HG02571 (cell line): ENCODE data around the gene DUSP2.

Experiments used
- ATAC-seq: cut with Tn5 transposase; IDR thresholded peaks from one replicate; pipeline ENCODE4 v1.9.1; 2021; ENCODE audit warnings: mild to moderate bottlenecking, moderate library complexity; ENCODE audit not compliant: unreplicated experiment

The DUSP2 gene

DNA sequence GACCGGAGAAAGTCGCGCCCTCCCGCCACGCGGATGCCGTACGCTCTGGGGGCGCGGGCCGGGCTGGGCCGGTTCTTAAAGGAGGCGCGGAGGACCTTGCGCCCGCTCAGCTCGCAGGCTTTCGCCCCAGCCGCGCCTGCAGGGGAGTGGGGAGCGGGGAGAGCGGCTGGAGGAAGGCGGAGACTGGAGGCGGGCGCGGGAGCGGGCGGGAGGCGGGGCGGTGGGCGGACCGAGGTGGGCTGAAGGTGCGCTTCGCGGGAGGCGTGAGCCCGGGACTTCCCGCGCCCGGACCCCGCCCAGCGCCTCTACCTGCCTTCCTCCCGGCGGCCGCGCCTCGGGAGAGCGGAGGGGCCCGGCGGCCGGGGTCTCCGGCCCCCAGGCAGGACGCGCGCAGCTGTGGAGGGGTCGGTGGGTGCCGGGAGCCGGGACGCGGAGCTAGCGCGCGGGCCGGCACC is 28.8 kb downstream of the DUSP2 start, which contains the start of gene ADRA2B:
ADRA2B (minus strand) TSS at position 148 of the 455 bp plus-strand sequence. CDS start 422 bp downstream, outside the sequence.
- peak; percentile 41 for ATAC-seq

DNA sequence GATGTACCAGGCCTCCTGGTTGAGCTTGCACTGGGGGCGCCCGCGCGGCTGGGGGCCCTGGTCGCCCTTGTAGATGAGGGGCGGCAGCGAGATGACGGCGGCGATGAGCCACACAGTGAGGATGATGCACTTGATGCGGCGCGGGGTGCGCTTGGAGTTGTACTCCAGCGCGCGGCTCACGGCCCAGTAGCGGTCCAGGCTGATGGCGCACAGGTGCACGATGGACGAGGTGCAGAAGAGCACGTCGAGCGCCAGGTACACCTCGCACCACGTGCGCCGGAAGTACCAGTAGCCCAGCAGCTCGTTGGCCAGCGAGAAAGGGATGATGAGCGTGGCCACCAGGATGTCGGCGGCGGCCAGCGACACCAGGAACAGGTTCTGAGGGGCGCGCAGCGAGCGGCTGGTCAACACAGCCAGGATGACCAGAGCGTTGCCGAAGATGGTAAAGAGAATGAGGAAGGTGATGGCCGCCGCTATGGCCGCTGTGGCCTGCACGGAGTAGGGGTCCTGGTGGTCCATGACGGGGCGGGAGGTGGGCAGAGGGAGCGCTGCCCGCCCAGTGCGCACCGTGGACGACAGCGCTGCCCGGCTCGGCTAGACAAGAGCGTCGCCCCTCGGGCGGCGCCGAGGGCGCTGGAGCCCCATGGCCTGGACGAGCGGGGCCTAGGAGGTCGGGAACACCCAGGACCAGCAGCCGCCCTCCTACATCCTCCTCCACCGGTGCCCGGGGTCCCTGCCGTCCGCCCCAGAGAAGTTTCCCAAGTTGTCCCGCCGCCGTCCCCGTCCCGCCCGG is 29.4 kb downstream of the DUSP2 start:
- no peak for ATAC-seq

DNA sequence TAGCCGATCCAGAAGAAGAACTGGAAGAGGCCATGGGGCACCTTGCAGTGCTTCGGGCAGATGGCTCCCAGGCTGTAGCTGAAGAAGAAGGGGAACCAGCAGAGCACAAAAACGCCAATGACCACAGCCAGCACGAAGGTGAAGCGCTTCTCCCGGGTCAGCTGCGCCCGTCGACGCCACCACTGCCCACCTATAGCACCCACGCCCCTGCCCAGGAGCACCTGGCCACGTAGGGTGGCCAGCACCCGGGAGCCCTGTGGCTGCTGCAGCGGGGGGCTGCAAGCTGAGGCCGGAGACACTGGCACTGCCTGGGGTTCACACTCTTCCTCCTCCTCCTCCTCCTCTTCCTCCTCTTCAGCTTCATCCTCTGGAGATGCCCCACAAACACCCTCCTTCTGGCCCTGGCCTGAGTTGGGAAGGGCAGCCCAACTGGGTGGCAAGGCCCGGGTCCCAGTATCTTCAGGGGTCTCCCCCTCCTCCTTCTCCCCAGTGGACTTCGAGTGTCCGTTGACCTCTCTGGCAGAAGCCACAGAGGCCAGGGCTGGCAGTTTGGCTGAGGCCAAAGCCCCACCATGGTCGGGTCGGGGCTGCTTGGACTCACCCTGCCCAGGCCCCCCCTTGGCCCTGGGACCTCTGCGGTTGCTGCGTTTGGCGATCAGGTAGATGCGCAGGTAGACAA is 30.2 kb downstream of the DUSP2 start:
- ATAC-seq: no peak

DNA sequence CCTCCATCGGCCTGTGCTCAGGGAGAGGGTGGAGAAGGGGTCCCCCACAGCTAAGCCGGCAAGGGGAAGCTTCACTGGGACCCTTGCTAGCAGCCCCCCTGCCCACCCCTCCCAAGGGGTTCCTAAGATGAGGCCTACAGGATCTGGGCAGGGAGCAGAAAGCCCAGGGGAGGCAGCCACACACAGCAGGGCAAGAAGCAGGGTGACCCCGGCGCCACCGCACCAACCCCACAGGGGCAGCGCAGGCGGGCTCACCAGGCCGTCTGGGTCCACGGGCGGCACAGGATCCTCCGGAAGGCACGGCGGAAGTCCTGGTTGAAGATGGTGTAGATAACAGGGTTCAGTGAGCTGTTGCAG is 30.7 kb downstream of the DUSP2 start:
- ATAC-seq: no peak

DNA sequence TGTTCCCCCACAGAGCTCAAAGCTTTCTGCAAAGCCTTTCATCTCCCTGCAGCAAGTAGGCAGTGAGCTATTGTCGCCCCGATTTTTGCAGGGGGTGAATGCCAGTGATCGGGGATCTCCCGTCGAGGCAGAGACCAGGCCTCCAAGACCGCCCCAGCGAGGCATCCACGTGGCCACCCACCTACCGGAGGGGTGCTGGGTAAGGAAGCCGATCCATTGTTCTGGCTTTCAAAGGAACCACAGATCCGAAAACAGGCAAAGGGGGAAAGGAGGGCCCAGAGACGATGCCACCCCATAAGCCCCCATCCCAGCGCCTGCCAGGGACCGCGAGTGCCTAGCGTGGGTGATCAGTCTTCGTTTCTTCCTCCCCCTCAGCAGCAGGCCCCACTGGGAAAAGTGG is 31.3 kb downstream of the DUSP2 start:
- ATAC-seq: no peak

DNA sequence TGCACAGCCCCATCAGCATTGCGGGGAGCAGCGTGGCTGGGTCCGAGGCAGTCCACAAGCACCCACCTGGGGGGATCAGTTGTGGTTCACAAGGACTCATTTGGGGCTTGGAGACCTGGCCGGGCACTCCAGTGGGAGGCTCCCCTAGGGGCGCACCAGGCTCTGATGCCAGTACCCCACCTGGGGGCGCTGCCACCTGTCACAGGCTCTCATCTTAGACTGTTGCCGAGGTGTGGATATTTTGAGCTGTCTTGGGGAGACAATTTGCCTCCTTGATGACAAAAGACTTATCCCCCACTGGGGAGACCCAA is 31.9 kb downstream of the DUSP2 start:
- ATAC-seq: no peak

DNA sequence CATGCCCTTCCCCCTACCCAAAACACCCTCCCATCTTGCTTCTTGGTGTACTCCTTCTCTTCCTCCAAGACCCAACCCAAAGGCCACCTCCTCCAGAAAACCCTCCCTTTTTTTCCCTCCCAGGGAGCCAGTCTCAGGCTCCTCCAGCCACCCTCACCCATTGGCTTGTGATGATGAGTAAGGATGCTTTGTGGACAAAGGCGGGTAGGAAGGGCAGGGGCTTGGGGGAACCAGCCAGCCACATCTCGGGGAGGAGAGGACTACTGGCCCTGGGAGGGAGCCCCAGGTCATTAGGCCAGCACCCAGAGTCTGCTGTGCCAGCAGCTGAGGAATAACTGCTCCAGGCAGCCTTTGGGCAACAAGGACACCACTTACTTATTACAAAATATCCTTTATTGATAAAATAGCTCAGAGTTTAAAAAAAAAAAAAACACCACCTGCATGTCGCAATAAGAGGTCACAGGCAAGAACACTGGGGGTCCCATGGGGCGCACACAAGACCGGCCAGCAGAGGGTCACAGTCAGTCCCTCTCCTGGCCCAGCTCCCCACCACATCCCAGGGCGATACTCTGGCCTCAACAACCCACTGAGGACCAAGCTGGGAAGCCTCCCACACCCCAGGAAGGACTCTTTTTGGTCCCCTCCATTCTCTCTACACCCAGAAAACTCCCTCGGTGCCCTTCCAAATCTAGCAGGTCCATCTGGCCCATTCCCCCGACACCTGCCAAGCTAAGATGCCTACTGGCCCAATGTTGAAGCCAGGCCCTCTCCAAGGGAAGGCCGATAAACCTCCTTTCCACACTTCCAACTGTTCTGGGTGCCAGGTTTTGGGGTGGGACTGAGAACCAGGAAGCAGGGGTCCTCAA is 32.5 kb downstream of the DUSP2 start:
- no peak for ATAC-seq

DNA sequence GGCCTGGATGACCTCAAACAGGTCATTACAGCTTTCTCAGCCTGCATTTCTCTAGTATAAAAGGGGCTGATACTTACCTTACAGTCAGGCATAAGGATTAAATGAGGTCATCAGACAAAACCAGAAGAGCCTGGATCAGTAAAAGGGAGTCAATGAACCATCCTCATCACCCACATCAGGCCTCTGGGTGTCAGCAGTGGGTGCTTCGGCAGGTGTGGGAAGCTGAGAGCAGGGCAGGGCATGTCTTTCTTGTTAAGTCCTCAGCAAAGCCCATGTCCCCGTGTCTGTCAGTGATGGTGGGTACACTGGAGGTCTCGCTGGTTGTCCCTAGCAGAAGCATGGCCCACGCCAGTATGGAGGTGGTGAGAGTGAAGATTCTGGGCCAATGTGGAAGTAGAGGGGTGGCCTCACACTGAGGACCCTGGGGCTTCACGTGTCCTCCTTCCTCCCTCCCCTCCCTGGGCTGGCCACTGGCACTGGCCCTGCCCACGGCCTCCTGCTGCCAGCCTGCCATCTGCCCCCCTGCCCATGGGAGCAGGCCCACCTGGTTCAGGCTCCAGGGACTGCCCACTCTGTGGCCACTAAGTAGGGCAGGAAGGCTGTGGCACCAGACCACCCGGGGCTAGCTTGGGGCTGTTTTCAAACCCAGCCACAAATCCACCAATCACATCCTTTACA is 33.3 kb downstream of the DUSP2 start:
- ATAC-seq: no peak

DNA sequence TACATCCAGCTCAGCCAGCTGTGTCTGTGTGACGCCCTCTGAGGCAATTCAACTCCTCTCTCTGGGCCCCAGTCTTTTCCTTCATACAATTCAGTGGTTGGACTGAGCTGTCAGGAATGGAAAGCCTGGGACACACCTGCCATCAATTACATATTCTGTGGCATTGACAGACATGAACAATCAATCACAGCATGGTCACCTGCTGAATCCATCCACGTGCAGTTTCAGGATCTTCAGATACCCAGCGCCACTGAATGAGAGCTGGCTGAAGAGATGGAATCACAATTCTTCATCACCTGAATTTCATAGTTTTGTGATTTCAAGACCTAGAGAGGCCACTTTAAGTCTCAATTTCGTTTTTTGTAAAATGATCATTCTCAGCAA is 34.0 kb downstream of the DUSP2 start:
- no peak for ATAC-seq

DNA sequence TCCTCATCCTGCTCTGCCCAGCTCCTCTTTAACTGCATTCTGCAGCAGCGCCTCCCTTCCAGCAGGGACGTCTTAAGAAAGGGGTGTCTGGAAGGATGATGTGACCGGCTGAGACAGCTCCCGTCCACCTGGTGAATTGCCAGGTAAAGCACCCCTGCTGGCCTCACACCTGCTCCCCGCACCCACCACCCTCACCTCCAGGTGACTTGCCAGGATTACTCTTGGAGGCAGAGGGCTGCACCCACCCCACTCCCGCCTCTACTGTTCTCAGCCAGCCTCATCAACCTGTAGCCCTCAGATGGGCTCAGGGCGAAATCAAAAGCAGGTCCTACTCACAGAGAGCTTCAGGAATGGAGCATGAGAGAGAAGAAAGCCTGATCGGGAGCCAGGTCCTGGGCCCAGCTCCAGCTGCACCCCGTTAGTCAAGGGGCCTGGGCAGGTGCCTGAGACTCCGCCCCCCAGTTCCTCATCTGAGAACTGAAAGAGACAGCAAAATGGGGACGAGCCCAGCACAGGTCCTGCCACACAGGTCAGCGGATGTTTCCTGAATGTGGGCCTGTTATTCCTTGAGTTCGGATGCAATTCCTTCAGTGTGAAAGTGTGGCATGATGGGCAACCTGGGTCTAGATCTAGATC is 34.5 kb downstream of the DUSP2 start:
- no peak for ATAC-seq

DNA sequence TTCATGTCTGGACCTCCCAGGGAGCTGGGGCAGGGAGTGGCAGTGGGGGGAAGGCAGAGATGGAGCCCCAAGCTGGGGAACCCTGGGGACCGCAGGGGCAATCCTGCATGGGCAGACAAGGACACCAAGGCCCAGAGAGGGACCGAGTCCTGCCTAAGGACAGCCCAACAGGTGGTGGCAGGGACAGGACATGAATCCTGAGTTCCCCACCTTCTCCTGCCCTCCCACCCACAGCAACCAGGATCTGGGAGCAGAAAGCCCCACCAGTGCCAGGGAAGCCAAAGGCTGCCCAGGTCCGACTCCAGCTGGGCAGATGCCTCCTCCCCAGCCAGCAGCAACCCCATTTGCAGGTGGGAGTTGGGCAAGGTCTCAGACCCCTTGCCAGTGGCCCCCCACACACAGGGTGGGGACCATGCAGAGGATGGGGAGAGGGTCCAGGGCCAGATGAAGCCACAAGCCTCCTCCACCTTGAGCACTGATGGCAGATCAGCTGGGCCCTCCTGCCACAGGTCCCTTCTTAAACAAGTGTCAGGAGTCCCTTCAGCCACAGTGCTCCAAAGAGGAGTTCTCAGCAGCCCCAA is 35.2 kb downstream of the DUSP2 start:
- ATAC-seq: no peak

DNA sequence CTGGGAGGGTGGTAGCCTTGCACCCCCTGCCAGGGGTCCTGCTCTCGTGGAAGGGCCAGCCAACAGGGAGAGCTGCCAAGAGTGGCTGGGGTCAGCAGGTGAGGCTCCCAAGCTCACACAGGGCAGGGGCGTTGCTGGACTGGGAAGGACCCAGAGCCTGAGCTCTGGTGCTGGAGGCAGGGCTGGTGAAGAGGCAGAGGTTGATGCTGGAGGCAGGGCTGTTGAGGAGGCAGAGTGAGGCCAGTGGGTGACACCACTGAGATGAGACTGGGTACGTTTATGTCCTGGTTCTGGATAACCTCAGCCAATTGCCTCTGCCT is 35.9 kb downstream of the DUSP2 start:
- no peak for ATAC-seq

DNA sequence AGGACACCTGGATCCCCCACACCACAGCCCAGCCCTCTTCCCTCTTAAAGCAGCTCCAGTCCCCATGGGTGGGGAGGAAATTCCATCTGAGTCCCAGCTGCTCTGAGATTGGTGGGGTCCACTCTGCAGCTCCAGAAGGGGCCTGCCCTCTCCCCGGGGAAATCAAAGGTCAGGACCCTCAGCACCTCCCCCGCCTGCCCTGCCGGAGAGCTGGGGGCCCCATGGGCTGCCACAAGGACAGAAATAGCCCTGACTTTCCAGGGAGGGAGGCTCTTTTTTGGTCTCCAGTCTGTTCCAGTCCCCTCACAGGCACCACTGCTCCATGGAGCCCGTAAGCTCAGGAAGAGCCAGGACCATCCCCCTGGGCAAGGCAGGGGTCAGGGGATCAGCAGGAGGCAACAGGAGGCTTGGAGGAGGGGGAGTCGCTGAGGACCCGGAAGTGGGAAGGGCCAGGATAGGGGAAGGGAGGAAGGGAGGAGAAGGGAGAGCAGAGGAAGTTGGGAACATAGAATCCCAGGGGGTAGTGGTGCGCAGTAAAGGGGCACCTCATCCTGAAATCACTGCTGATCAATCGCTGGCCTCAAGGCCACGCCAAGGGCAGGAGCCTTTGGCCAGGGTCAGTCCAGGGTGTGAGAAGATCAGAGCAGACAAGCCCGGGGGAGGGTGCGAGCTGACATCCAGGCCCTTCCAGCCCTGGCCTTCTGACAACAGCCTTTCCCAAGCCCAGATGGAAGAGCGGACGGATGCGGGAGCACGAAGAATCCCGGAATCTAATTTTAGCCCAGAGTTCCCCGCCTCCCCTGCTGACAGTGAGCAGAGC is 36.5 kb downstream of the DUSP2 start:
- no peak for ATAC-seq

DNA sequence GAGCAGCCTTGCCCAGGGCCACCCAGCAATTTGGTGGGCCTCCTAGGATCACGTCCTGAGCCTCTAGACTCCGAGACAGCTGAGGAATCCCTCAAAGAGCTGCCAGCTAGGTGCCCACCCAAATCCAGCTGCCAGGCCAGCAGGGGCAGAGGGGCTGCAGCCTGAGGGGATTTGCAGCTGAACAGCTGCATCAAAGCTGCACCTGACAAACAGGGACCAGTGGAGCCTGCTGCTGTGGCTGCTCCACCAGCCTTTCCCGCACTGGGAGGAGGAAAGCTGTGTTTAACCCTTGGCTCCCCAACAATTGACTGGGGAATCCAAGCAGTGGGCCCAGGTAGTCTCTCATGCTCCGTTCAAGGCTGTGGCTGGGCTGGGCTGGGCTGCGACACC is 37.1 kb downstream of the DUSP2 start:
- ATAC-seq: no peak

DNA sequence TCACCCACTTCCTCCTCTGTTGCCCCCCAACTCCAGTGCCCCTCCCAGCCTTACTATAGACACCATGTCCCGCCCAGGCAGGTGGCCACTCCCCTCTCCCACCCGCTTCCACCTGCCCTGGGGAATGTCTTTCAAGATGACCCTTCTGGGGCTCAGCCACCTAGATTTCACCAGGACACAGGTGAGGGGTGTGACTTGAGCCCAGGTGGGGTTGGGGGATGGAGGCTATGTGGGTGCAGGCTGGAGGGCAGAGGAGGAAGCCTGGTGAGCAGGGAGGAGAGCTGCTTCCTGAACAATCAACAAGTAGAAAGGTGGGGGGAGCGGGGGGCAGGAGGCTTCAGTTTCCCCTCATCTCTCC is 37.6 kb downstream of the DUSP2 start:
- ATAC-seq: no peak

DNA sequence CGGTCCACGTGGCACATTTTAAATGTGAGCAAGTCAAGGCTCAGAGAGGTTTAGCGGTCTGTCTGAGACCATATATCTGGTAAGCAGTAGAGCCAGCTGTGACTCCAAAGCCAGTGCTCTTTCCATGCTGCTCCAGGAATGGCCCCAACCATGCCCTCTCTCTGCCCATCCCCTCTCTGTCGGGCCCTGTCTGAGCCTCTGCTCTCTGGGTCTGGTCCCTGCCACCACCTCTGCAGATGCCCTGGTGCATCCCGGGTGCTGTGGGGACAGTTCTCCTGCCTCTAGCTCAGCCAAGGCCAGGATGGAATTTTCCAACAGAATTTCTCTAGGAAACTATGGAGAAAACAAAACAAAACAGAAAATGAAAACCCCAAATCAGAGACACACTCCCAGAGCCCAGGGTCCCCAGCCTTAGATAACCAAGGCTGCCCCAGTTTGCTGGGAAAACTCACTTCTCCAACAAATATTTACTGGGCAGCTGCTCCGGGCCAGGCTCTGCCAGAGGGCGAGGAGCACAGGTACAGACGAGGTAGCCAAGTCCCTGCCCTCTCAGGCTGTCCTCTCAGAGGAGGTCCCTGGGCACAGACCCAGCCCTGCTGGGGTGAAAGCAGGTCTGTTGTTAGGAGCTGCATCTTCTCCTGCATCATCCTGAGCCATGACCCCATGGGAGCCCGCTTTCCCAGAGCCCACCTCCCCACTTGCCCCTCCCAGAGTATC is 38.1 kb downstream of the DUSP2 start:
- ATAC-seq: no peak

DNA sequence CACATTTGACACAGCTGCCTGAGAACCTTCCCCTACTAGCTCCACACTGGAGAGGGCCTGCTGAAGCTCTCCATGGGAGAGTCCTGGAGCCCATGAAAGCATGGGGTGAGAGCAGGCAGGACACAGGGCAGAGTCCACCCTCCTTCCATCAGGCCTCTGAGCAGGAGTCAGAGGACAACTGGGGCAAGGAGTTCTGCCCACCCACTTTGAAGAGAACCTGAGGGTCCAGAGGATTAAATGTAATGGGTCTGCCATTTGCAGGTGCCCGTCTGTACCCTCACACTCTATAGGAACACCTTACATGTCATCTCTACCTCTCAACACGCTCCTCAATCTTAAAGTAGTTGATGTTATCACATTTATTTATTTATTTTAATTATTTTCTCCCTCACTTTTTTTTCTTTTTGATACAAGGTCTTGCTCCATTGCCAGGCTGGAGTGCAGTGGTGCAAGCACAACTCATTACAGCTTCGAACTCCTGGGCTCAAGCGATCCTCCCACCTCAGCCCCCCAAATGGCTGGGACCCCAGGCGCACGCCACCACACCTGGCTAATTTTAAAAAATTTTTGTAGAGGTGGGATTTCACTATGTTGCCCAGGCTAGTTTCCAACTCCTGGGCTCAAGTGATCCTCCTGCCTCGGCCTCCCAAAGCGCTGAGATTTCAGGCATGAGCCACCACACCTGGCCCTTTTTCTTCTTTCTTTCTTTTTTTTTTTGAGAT is 39.1 kb downstream of the DUSP2 start:
- ATAC-seq: no peak

DNA sequence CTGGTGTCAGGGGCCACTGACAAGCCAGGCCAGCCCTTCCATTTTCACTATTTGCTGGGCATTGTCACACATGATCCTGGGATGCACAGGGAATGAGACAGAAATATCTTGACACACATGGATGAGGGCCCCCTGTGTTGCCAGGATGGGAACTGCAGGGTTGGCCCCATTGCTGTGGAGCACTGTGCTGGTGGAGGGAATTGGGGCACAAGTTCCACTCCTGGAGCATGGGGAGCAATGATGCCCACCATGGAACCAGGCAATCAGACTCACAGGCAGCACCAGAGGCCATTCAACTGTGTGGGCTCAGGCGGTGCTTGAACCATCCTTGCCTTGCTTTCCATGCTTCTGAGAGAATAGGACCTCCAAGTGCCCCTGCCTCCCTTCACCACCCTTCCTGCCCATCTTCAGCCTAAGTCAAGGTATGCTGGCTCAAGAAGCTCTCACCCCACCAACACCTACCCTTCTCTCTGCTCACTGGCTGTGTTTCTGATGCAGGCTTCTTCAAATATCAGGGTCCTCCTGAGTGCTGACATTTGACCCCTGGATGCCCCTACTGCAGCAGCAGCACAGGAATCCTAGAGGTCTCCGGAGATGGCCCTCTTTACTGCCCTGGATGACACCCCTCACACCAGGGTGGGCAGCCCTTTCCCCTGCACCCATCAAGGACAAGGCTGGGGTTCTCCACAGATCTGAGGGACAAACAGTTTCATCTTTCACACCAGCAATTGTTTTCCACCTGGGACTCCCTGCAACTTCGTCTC is 39.9 kb downstream of the DUSP2 start:
- ATAC-seq: no peak
